Prostate gland (tissue), 2 donors: ENCODE measurements around the gene ERRFI1.

Experiments
- POLR2A ChIP-seq: fragments of 450-650 bp; IDR thresholded peaks from one replicate; pipeline ENCODE4 v1.6.1; 2016; ENCODE audit warnings: antibody characterized with exemption, mild to moderate bottlenecking
- POLR2AphosphoS5 ChIP-seq: sonication (generic); formaldehyde crosslinking; IDR thresholded peaks from one replicate; pipeline ENCODE4 v1.6.1; 2017; ENCODE audit warnings: antibody characterized with exemption
- TF ChIP-seq, protein P1 (sequence below), 4 experiments: fragments of 200-600 bp in 2 of 4; fragments of 450-650 bp in 2 of 4; sonication (generic) in 2 of 4; IDR thresholded peaks; 1 replicate in 3 of 4; 2 replicates in 1 of 4; pipeline ENCODE4 v1.5.1; 2016 to 2019; ENCODE audit warnings: antibody characterized with exemption in 4 of 4, mild to moderate bottlenecking in 2 of 4, moderate library complexity in 2 of 4

- TF ChIP-seq, protein P1, sequence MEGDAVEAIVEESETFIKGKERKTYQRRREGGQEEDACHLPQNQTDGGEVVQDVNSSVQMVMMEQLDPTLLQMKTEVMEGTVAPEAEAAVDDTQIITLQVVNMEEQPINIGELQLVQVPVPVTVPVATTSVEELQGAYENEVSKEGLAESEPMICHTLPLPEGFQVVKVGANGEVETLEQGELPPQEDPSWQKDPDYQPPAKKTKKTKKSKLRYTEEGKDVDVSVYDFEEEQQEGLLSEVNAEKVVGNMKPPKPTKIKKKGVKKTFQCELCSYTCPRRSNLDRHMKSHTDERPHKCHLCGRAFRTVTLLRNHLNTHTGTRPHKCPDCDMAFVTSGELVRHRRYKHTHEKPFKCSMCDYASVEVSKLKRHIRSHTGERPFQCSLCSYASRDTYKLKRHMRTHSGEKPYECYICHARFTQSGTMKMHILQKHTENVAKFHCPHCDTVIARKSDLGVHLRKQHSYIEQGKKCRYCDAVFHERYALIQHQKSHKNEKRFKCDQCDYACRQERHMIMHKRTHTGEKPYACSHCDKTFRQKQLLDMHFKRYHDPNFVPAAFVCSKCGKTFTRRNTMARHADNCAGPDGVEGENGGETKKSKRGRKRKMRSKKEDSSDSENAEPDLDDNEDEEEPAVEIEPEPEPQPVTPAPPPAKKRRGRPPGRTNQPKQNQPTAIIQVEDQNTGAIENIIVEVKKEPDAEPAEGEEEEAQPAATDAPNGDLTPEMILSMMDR (IDR thresholded peaks at IDR 0.05): no peak
- TF ChIP-seq POLR2A (no peak), POLR2AphosphoS5 (no peak)
Observed at GRCh38 chr1:8019229-8019620, 6.9 kb downstream of the ERRFI1 start.
